Neural crest cell (in vitro differentiated cells): ENCODE measurements around the gene ANXA8. TPM values are rescaled to one million over a fixed set of nuclear protein-coding genes. Genes with fewer than 3 reads are reported as not detected.
"Not testable (repeated sequence)": the region's sequence is repeated elsewhere in the genome, so short reads cannot be mapped to it uniquely, and the experiment has no call there.

ENCODE experiments used
- DNase-seq: peaks from one replicate; pipeline ENCODE4 v3.0.0; 2021; ENCODE audit warnings: low read depth, mixed read lengths, low spot score
- H3K27ac Mint-ChIP-seq: one replicate; pipeline ENCODE4 v1.8.0; 2021; ENCODE audit warnings: mild to moderate bottlenecking, mixed read lengths; ENCODE audit not compliant: unreplicated experiment
- H3K27me3 Mint-ChIP-seq: 2 replicates; pipeline ENCODE4 v1.8.0; 2021; ENCODE audit warnings: low read depth, mild to moderate bottlenecking, mixed read lengths
- H3K36me3 Mint-ChIP-seq: 2 replicates; pipeline ENCODE4 v1.8.0; 2021; ENCODE audit warnings: low read depth, mild to moderate bottlenecking, mixed read lengths
- H3K4me1 Mint-ChIP-seq: 2 replicates; pipeline ENCODE4 v1.8.0; 2021; ENCODE audit warnings: mixed read lengths
- H3K4me3 Mint-ChIP-seq: one replicate; pipeline ENCODE4 v1.8.0; 2021; ENCODE audit warnings: mild to moderate bottlenecking, mixed read lengths
- H3K9me3 Mint-ChIP-seq: 2 replicates; pipeline ENCODE4 v1.8.0; 2021; ENCODE audit warnings: mixed read lengths
- total RNA-seq: library from RNA; stranded (reverse); gene quantifications from 2 replicates; pipeline ENCODE4 v1.2.1, GENCODE V29; 2021

Gene ANXA8
- total RNA-seq, 1 donor from 2014 or later = not detected

DNA sequence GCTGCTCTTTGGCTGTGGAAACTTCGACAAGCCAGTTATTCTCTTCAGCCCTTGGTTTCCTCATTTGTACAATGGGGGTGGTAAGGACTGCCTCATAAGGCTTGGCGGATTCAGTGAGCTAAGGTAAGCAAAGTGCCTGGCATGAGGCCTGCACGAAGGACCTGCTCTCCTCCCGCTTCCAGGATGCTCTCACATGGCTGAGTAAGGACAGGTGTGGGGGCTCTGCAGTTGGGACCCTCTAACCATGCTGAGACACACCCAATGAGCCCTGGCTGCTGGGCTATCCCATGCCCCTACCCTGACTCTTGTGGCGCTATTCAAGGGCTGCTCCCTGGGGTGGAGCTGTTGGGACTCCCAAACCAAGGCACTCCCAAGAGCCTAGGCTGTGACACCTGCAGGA is 8.8 kb downstream of the ANXA8 start:
- H3K4me3 Mint-ChIP-seq, H3K4me1 Mint-ChIP-seq, DNase-seq, H3K36me3 Mint-ChIP-seq, H3K27me3 Mint-ChIP-seq, H3K9me3 Mint-ChIP-seq, H3K27ac Mint-ChIP-seq: not testable (repeated sequence)

- H3K27me3 Mint-ChIP-seq, H3K36me3 Mint-ChIP-seq, H3K4me3 Mint-ChIP-seq, H3K9me3 Mint-ChIP-seq, DNase-seq, H3K4me1 Mint-ChIP-seq, H3K27ac Mint-ChIP-seq: not testable (repeated sequence)
Measured at GRCh38 chr10:47473516-47473915, 10.4 kb downstream of the ANXA8 start.

DNA sequence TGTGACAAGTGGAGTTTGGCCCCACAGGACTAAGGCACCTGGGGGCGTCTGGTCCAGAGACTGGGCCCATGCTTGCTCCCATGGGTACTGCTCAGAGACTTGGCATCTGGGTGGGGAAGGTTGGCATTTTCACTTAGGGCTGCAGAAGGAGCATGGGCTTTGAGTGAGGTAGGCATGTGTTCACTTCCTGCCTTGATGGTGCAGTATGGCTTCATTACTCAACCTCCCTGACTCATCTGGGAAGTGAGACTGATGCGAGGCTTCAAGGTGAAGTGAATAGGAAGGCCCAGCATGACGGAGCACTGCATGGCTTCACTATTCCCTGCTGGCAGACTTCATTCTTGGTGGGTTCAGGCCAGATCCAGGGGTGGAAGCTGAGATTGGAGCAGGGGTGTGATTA is 11.3 kb downstream of the ANXA8 start:
- not testable (repeated sequence) for H3K27me3 Mint-ChIP-seq, H3K4me1 Mint-ChIP-seq, H3K27ac Mint-ChIP-seq, H3K36me3 Mint-ChIP-seq, H3K4me3 Mint-ChIP-seq, DNase-seq, H3K9me3 Mint-ChIP-seq

- not testable (repeated sequence) for H3K9me3 Mint-ChIP-seq, H3K4me3 Mint-ChIP-seq, H3K36me3 Mint-ChIP-seq, H3K27me3 Mint-ChIP-seq, H3K4me1 Mint-ChIP-seq, H3K27ac Mint-ChIP-seq, DNase-seq
Measured at GRCh38 chr10:47472072-47472471, 11.8 kb downstream of the ANXA8 start.

GRCh38 chr10:47468731-47469528 is 15.0 kb downstream of the ANXA8 start:
- not testable (repeated sequence) for H3K27me3 Mint-ChIP-seq, H3K36me3 Mint-ChIP-seq, H3K4me1 Mint-ChIP-seq

GRCh38 chr10:47467957-47468356 is 16.0 kb downstream of the ANXA8 start:
- H3K27me3 Mint-ChIP-seq, H3K27ac Mint-ChIP-seq, H3K36me3 Mint-ChIP-seq: not testable (repeated sequence)

More at GRCh38 chr10:47468731-47469528, 15.0 kb downstream of the ANXA8 start:
- not testable (repeated sequence) for DNase-seq, H3K27ac Mint-ChIP-seq, H3K9me3 Mint-ChIP-seq, H3K4me3 Mint-ChIP-seq

DNA sequence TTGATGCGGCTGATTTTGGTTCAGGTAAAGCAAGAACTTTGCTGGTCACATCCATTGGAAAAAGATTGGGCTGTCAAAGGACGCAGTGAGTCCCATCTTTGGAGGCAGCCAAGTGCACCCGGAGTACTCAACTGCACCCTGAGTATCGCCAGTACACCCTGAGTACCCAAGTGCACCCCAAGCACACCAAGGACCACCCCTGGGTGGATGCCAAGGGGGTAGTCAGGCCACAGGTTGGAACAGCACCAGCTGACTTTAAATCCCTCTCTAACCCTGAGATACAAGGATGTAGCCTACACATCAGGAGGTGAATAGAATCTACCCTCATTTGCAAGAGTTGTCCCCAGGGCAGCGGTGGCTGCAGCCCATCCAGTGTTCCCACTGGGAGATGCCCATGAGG is 16.5 kb downstream of the ANXA8 start:
- not testable (repeated sequence) for H3K4me1 Mint-ChIP-seq, H3K9me3 Mint-ChIP-seq, DNase-seq, H3K4me3 Mint-ChIP-seq, H3K27me3 Mint-ChIP-seq, H3K27ac Mint-ChIP-seq, H3K36me3 Mint-ChIP-seq

More at GRCh38 chr10:47467957-47468356, 16.0 kb downstream of the ANXA8 start:
- not testable (repeated sequence) for H3K4me3 Mint-ChIP-seq, DNase-seq, H3K4me1 Mint-ChIP-seq, H3K9me3 Mint-ChIP-seq

GRCh38 chr10:47465216-47465917 is 18.5 kb downstream of the ANXA8 start:
- not testable (repeated sequence) for DNase-seq, H3K4me3 Mint-ChIP-seq, H3K9me3 Mint-ChIP-seq, H3K36me3 Mint-ChIP-seq, H3K4me1 Mint-ChIP-seq, H3K27me3 Mint-ChIP-seq
- peak overlapping the region; percentile 87 for H3K27ac Mint-ChIP-seq

DNA sequence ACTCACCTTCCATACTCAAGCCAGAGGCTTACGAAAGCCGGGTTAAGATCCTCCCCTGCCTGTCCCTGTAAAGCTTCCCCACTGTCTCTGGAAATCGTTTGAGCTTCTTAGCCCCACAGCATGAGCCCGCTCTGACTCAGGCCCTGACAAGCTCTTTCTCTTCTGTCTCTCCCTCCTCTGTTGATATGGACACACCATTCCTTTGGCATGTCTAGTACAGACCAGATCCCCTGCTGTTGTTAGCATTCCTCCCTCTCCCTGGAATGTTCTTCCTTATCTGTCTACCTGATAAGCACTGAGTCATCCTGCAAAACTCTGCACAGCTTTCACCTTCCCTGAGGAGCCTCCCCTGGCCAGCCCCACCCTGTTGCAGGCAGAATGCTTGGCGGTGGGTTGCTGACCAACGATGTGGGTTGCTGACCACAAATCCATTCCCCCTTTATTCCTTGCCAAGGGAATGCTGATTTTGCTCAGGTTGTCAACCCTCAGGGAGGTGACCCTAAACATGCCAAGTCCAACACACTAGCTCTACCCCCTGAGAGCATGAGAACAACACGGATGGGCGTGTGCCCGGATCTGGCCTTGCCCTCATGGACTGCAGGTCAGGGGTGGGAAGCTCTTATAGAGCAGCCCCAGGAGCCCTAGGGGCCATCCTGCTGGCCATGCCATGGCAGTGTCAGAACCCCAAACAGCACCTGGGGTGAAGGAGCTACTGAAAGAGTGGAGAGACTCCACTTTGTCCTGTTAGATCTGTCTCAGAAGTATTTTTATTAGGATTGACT is 21.1 kb downstream of the ANXA8 start:
- H3K9me3 Mint-ChIP-seq, H3K36me3 Mint-ChIP-seq, H3K4me1 Mint-ChIP-seq, H3K27me3 Mint-ChIP-seq, DNase-seq, H3K4me3 Mint-ChIP-seq, H3K27ac Mint-ChIP-seq: not testable (repeated sequence)
